SK-N-SH treated with all-trans-retinoic acid at 6 μM for 48 hours (cell line): ENCODE measurements around the gene CNIH4.
"Not testable (repeated sequence)": the region's sequence is repeated elsewhere in the genome, so short reads cannot be mapped to it uniquely, and the experiment has no call there.

Experiments used
- BACH2 ChIP-seq: fragments of 250-450 bp; sonication (Bioruptor Pico); IDR thresholded peaks from 2 replicates; pipeline ENCODE4 v1.9.0; 2021; ENCODE audit warnings: mild to moderate bottlenecking, borderline replicate concordance
- CREB5 ChIP-seq: fragments of 250-450 bp; sonication (Bioruptor Pico); IDR thresholded peaks from 2 replicates; pipeline ENCODE4 v1.5.1; 2020; ENCODE audit warnings: low read depth, mild to moderate bottlenecking, moderate library complexity
- ESRRG ChIP-seq: fragments of 250-450 bp; sonication (Bioruptor Pico); IDR thresholded peaks from 2 replicates; pipeline ENCODE4 v1.6.1; 2021; ENCODE audit warnings: mild to moderate bottlenecking
- GLIS3 ChIP-seq: fragments of 250-450 bp; sonication (Bioruptor Pico); IDR thresholded peaks from 2 replicates; pipeline ENCODE4 v1.5.0; 2020; ENCODE audit warnings: mild to moderate bottlenecking, moderate library complexity
- PATZ1 ChIP-seq: fragments of 250-450 bp; sonication (Bioruptor Pico); IDR thresholded peaks from 2 replicates; pipeline ENCODE4 v1.8.0; 2020; ENCODE audit warnings: mild to moderate bottlenecking, moderate library complexity, borderline replicate concordance
- PPARA ChIP-seq: fragments of 250-450 bp; sonication (Bioruptor Pico); IDR thresholded peaks from 2 replicates; pipeline ENCODE4 v1.5.0; 2020; ENCODE audit warnings: mild to moderate bottlenecking, borderline replicate concordance
- RARB ChIP-seq: fragments of 250-450 bp; sonication (Bioruptor Pico); IDR thresholded peaks from 2 replicates; pipeline ENCODE4 v1.8.0; 2021; ENCODE audit warnings: mild to moderate bottlenecking, moderate library complexity
- SNAI2 ChIP-seq: fragments of 250-450 bp; sonication (Bioruptor Pico); IDR thresholded peaks from 2 replicates; pipeline ENCODE4 v1.5.0; 2020; ENCODE audit warnings: mild to moderate bottlenecking, moderate library complexity
- TCF4 ChIP-seq: fragments of 250-450 bp; sonication (Bioruptor Pico); IDR thresholded peaks from 2 replicates; pipeline ENCODE4 v1.8.0; 2021; ENCODE audit warnings: mild to moderate bottlenecking, moderate library complexity, borderline replicate concordance
- ZC3H10 ChIP-seq: fragments of 250-450 bp; sonication (Bioruptor Pico); IDR thresholded peaks from 2 replicates; pipeline ENCODE4 v1.5.1; 2021; ENCODE audit warnings: mild to moderate bottlenecking, moderate library complexity
- ZFP3 ChIP-seq: fragments of 250-450 bp; sonication (Bioruptor Pico); IDR thresholded peaks from 2 replicates; pipeline ENCODE4 v1.5.0; 2020; ENCODE audit warnings: mild to moderate bottlenecking, moderate library complexity

GRCh38 chr1:224349716-224350115, 7.0 kb upstream of the CNIH4 start:
- not testable (repeated sequence) for TF ChIP-seq PATZ1 (CRISPR knock-in tag); ZFP3 (CRISPR knock-in tag); ESRRG; GLIS3 (CRISPR knock-in tag); CREB5 (CRISPR knock-in tag); ZC3H10 (CRISPR knock-in tag); TCF4 (CRISPR knock-in tag); PPARA (CRISPR knock-in tag); BACH2 (CRISPR knock-in tag); SNAI2; RARB (CRISPR knock-in tag)
